Gastroesophageal sphincter (tissue), 4 donors: ENCODE data around the gene C1orf35. TPM values are rescaled to one million over a fixed set of nuclear protein-coding genes. Genes with fewer than 3 reads are reported as not detected.

Experiments used
- ATAC-seq: fragments of 150-250 bp; one replicate; pipeline ENCODE4 v1.9.1; 2016; ENCODE audit warnings: mild to moderate bottlenecking, moderate library complexity
- H3K27ac ChIP-seq, 4 donors: fragments of 200-600 bp; sonication (generic) in 3 of 4; 1 replicate in 3 of 4; 2 replicates in 1 of 4; pipeline ENCODE4 v1.5.1; 2016 to 2019
- H3K27me3 ChIP-seq: fragments of 200-600 bp; sonication (generic); one replicate; pipeline ENCODE4 v1.5.1; 2019
- H3K36me3 ChIP-seq, 2 donors: fragments of 200-600 bp; sonication (generic); one replicate each; pipeline ENCODE4 v1.5.1; 2019; ENCODE audit warnings: control low read depth in 1 of 2
- H3K4me1 ChIP-seq, 3 donors: fragments of 200-600 bp; sonication (generic); 1 replicate in 2 of 3; 2 replicates in 1 of 3; pipeline ENCODE4 v1.5.1; 2016 to 2019; ENCODE audit warnings: control low read depth in 2 of 3
- H3K4me3 ChIP-seq, 2 donors: fragments of 200-600 bp; sonication (generic); one replicate each; pipeline ENCODE4 v1.5.1; 2019; ENCODE audit warnings: mild to moderate bottlenecking in 1 of 2, moderate library complexity in 1 of 2
- H3K9me3 ChIP-seq, 3 donors: fragments of 200-600 bp; sonication (generic); one replicate each; pipeline ENCODE4 v1.5.1; 2017 to 2019; ENCODE audit warnings: control low read depth in 2 of 3
- CTCF ChIP-seq, 4 experiments: fragments of 200-600 bp in 2 of 4; fragments of 450-650 bp in 2 of 4; sonication (generic) in 1 of 4; IDR thresholded peaks; one replicate each; pipeline ENCODE4 v1.5.1; 2017 to 2019; ENCODE audit warnings: antibody characterized with exemption in 4 of 4, mild to moderate bottlenecking in 2 of 4, moderate library complexity in 2 of 4
- EP300 ChIP-seq: sonication (generic); formaldehyde crosslinking; IDR thresholded peaks from one replicate; pipeline ENCODE4 v1.6.1; 2017; ENCODE audit warnings: antibody characterized with exemption, mild to moderate bottlenecking
- POLR2A ChIP-seq, 2 donors: fragments of 450-650 bp; IDR thresholded peaks; one replicate each; pipeline ENCODE4 v1.6.1; 2017; ENCODE audit warnings: antibody characterized with exemption in 2 of 2, mild to moderate bottlenecking in 2 of 2, moderate library complexity in 1 of 2
- POLR2AphosphoS5 ChIP-seq: sonication (generic); formaldehyde crosslinking; IDR thresholded peaks from one replicate; pipeline ENCODE4 v1.6.1; 2017; ENCODE audit warnings: antibody characterized with exemption
- WGBS, 2 donors: methylation state at CpG; one replicate each; pipeline ENCODE4 v1.1.5; 2018; ENCODE audit warnings: low coverage in 1 of 2; 5-methylcytosine and 5-hydroxymethylcytosine counted together
- total RNA-seq, 4 donors: library from RNA; depleted of rRNA; stranded (reverse); fragments of >200 nt; gene quantifications; one replicate each; pipeline ENCODE4 v1.1.0, GENCODE V29; 2016

C1orf35 gene
- total RNA-seq, 4 donors from 2014 or later = 11.6 to 16.0 (median 14.6) TPM

DNA sequence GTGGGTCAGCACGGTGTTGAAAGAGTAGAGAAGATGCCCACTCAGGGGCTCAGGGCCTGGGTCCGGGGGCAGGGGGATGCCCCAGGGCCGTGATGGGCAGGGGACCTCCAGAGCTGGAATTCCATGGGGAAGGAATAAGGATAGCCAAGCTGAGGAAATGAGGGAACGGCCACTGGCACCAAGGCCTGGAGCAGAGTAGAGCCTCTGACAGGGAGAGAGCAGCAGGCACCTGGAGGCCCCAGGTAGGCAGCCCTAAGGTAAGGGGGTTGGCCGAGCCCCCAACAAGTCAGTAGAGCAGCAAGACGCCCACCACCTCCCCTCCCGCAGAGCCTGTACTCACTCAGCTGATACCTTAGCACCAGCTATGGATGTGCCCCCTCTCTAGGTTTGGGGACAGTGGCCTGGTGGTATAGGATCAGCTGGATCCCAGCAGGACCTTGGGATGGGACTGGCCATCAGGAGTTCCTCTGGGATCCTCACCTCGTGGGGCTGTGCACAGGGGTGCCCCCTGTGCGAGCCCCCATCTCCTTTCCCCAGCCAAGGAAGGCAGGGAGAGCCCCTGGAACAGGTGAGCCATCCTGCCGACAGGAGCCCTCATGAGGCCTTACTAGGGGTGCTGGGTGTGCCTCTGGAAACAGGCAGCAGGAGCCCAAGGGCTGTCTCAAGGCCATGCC lies 41.6 kb downstream of the C1orf35 start:
- no peak for ATAC-seq
- WGBS, 2 donors = 64 to 88% methylated on average over 4 to 7 of the region's 10 CpGs
- TF ChIP-seq CTCF (IDR thresholded peaks at IDR 0.05) (no peak), POLR2A (IDR thresholded peaks at IDR 0.05) (no peak), EP300 (no peak), POLR2AphosphoS5 (no peak)
- Histone ChIP-seq H3K4me1 (peaks cover 0 to 23% (median 10%) of the 10 kb centered on the region in 3 donors), H3K36me3 (no peaks in the 10 kb centered on the region), H3K27me3 (peaks cover 94% of the 10 kb centered on the region), H3K27ac (no peak overlapping the region), H3K9me3 (no peaks in the 10 kb centered on the region), H3K4me3 (no peak overlapping the region)

DNA sequence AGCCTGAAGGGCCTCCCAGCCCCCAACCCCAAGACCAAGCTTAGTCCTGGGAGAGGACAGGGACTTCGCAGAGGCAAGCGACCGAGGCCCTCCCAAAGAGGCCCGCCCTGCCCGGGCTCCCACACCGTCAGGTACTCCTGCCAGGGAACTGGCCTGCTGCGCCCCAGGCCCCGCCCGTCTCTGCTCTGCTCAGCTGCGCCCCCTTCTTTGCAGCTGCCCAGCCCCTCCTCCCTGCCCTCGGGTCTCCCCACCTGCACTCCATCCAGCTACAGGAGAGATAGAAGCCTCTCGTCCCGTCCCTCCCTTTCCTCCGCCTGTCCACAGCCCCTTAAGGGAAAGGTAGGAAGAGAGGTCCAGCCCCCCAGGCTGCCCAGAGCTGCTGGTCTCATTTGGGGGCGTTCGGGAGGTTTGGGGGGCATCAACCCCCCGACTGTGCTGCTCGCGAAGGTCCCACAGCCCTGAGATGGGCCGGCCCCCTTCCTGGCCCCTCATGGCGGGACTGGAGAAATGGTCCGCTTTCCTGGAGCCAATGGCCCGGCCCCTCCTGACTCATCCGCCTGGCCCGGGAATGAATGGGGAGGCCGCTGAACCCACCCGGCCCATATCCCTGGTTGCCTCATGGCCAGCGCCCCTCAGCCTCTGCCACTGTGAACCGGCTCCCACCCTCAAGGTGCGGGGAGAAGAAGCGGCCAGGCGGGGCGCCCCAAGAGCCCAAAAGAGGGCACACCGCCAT lies 42.5 kb downstream of the C1orf35 start:
- Histone ChIP-seq H3K4me3 (no peak overlapping the region), H3K27ac (no peak overlapping the region), H3K27me3 (peaks cover 91% of the 10 kb centered on the region), H3K36me3 (no peaks in the 10 kb centered on the region), H3K9me3 (no peaks in the 10 kb centered on the region), H3K4me1 (peaks cover 0 to 23% (median 10%) of the 10 kb centered on the region in 3 donors)
- ATAC-seq = no peak
- TF ChIP-seq EP300 (no peak), POLR2A (IDR thresholded peaks at IDR 0.05) (no peak), CTCF (IDR thresholded peaks at IDR 0.05) (no peak), POLR2AphosphoS5 (no peak)
- 0 to 13% methylated on average over 7 to 10 of the region's 34 CpGs for WGBS, 2 donors

GRCh38 chr1:228059634-228060457 lies 43.3 kb downstream of the C1orf35 start:
- peak; percentile 4 for ATAC-seq
- WGBS, 2 donors = no CpG with 5 or more reads among the region's 33 CpGs
- peaks cover 87% of the 10 kb centered on the region for H3K27me3 ChIP-seq
- no peak for TF ChIP-seq POLR2A (IDR thresholded peaks at IDR 0.05)
- no peak for TF ChIP-seq POLR2AphosphoS5
- no peak for TF ChIP-seq CTCF (IDR thresholded peaks at IDR 0.05)
- TF ChIP-seq EP300 = no peak
- H3K27ac ChIP-seq = no peak overlapping the region
- peak overlapping the region in 1 of 2 donors; percentile 8 for H3K4me3 ChIP-seq
- H3K36me3 ChIP-seq = no peaks in the 10 kb centered on the region
- no peaks in the 10 kb centered on the region for H3K9me3 ChIP-seq
- H3K4me1 ChIP-seq = peaks cover 0 to 23% (median 10%) of the 10 kb centered on the region in 3 donors

DNA sequence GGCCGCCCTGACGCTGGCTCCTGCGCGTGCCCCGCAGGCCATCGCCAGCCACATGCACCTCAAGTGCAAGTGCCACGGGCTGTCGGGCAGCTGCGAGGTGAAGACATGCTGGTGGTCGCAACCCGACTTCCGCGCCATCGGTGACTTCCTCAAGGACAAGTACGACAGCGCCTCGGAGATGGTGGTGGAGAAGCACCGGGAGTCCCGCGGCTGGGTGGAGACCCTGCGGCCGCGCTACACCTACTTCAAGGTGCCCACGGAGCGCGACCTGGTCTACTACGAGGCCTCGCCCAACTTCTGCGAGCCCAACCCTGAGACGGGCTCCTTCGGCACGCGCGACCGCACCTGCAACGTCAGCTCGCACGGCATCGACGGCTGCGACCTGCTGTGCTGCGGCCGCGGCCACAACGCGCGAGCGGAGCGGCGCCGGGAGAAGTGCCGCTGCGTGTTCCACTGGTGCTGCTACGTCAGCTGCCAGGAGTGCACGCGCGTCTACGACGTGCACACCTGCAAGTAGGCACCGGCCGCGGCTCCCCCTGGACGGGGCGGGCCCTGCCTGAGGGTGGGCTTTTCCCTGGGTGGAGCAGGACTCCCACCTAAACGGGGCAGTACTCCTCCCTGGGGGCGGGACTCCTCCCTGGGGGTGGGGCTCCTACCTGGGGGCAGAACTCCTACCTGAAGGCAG lies 44.0 kb downstream of the C1orf35 start:
- WGBS, 2 donors = 40% methylated on average over 1 of the region's 66 CpGs; no CpG with 5 or more reads in 1 of the 2 donors
- H3K27me3 ChIP-seq = peaks cover 86% of the 10 kb centered on the region
- ATAC-seq = peak; percentile 12

More for the DNA sequence above, 44.0 kb downstream of the C1orf35 start:
- H3K36me3 ChIP-seq = no peaks in the 10 kb centered on the region
- H3K9me3 ChIP-seq = peaks cover 0 to 3% (median 0%) of the 10 kb centered on the region in 3 donors
- peaks cover 0 to 23% (median 10%) of the 10 kb centered on the region in 3 donors for H3K4me1 ChIP-seq
- no peak overlapping the region for H3K27ac ChIP-seq
- peak overlapping the region in 1 of 2 donors; percentile 8 for H3K4me3 ChIP-seq
- no peak for TF ChIP-seq POLR2A (IDR thresholded peaks at IDR 0.05)
- no peak for TF ChIP-seq CTCF (IDR thresholded peaks at IDR 0.05)
